Mesendoderm (in vitro differentiated cells): ENCODE results near the gene CCKAR.
"Not testable (repeated sequence)": the region's sequence is repeated elsewhere in the genome, so short reads cannot be mapped to it uniquely, and the experiment has no call there.

Experiments
- DNase-seq: peaks from one replicate; pipeline ENCODE4 v3.0.0; 2013
- H2AK5ac ChIP-seq: 2 replicates; pipeline ENCODE4 v1.6.1; 2013; ENCODE audit warnings: low read length, inconsistent platforms
- H2BK120ac ChIP-seq: 2 replicates; pipeline ENCODE4 v1.6.1; 2013; ENCODE audit warnings: low read depth, mild to moderate bottlenecking, low read length, moderate library complexity, mixed read lengths
- H2BK15ac ChIP-seq: replicated peaks from 2 replicates; pipeline ENCODE4 v1.6.1; 2013; ENCODE audit warnings: low read depth, mild to moderate bottlenecking, moderate library complexity
- H2BK5ac ChIP-seq: 2 replicates; pipeline ENCODE4 v1.6.1; 2013; ENCODE audit warnings: low read length, inconsistent platforms
- H3K18ac ChIP-seq: 2 replicates; pipeline ENCODE4 v1.6.1; 2013; ENCODE audit warnings: mild to moderate bottlenecking, low read length, mixed read lengths
- H3K23ac ChIP-seq: one replicate; pipeline ENCODE4 v1.6.1; 2013; ENCODE audit warnings: low read length
- H3K27ac ChIP-seq: 2 replicates; pipeline ENCODE4 v1.5.1; 2013; ENCODE audit warnings: low read depth, mild to moderate bottlenecking, inconsistent platforms, low read length, moderate library complexity
- H3K27me3 ChIP-seq: 2 replicates; pipeline ENCODE4 v1.6.1; 2013; ENCODE audit warnings: low read length, control low read depth, mild to moderate bottlenecking, inconsistent platforms; ENCODE audit not compliant: insufficient read depth, poor library complexity
- H3K36me3 ChIP-seq: 2 replicates; pipeline ENCODE4 v1.6.1; 2013; ENCODE audit warnings: low read length, inconsistent platforms; ENCODE audit not compliant: control insufficient read depth, insufficient read depth
- H3K4ac ChIP-seq: one replicate; pipeline ENCODE4 v1.6.1; 2013; ENCODE audit warnings: low read depth, mild to moderate bottlenecking, low read length, moderate library complexity
- H3K4me1 ChIP-seq: 2 replicates; pipeline ENCODE4 v1.6.1; 2013; ENCODE audit warnings: low read depth, low read length, inconsistent platforms; ENCODE audit not compliant: control insufficient read depth
- H3K4me2 ChIP-seq: 2 replicates; pipeline ENCODE4 v1.6.1; 2013; ENCODE audit warnings: low read length
- H3K4me3 ChIP-seq: 2 replicates; pipeline ENCODE4 v1.5.1; 2013; ENCODE audit warnings: mild to moderate bottlenecking, low read length
- H3K56ac ChIP-seq: one replicate; pipeline ENCODE4 v1.6.1; 2013; ENCODE audit warnings: low read length
- H3K79me1 ChIP-seq: 2 replicates; pipeline ENCODE4 v1.6.1; 2013; ENCODE audit warnings: low read length, inconsistent platforms
- H3K79me2 ChIP-seq: 2 replicates; pipeline ENCODE4 v1.6.1; 2013; ENCODE audit warnings: mild to moderate bottlenecking, low read length; ENCODE audit not compliant: control insufficient read depth, insufficient read depth
- H3K9ac ChIP-seq: 2 replicates; pipeline ENCODE4 v1.6.1; 2013; ENCODE audit warnings: low read length, inconsistent platforms
- H4K5ac ChIP-seq: one replicate; pipeline ENCODE4 v1.6.1; 2013; ENCODE audit warnings: low read length
- H4K8ac ChIP-seq: one replicate; pipeline ENCODE4 v1.6.1; 2013; ENCODE audit warnings: low read depth, mild to moderate bottlenecking, control low read depth, low read length, moderate library complexity
- WGBS: extraction: QIAGEN DNeasy Blood & Tissue Kit; methylation state at CpG from one replicate; pipeline ENCODE4 v1.1.7; 2013; ENCODE audit warnings: low lambda C conversion rate, missing lambda C conversion rate; ENCODE audit not compliant: insufficient coverage; ENCODE audit errors: extremely low coverage; 5-methylcytosine and 5-hydroxymethylcytosine counted together

Gene CCKAR

DNA sequence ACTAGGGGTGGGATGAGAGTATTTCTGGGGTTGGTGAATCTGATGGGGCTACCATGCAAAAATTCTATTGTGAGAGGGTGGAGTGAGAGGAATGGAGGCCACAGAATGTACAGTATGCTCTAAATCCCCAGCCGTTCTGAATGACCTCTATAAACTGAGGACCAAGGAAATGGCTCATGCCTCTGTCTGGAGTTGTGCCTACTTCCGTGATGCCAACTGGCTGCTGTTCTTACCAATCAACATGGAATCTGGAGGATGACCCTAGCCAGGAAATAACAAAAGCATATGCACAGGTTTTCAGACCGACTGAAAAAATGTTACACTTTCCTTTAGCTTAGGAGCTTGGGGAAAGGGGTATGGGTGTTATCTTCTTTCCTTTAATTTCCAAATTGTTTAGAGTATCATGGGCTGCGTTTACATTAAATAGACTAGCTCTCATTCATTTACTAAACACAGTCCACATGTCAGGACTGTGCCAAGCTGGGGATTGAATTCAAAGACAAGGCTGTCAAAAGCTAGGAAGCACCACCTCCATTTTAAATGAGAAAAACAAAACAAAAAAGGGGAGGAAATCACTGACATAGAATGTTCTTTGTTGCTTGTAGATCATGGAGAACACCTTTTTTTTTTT lies 20.2 kb upstream of the CCKAR start:
- H3K4ac ChIP-seq = no peak overlapping the region
- no peak overlapping the region for H3K23ac ChIP-seq
- H3K4me2 ChIP-seq = no peak overlapping the region
- no peak overlapping the region for H2BK5ac ChIP-seq
- no peak overlapping the region for H4K8ac ChIP-seq
- no CpG with 5 or more reads among the region's 4 CpGs for WGBS
- no peaks in the 10 kb centered on the region for H3K36me3 ChIP-seq
- H3K4me1 ChIP-seq = no peaks in the 10 kb centered on the region
- H2BK120ac ChIP-seq = no peak overlapping the region
- DNase-seq = no peak
- H3K79me1 ChIP-seq = no peaks in the 10 kb centered on the region
- H3K27ac ChIP-seq = no peak overlapping the region
- no peak overlapping the region for H3K4me3 ChIP-seq
- no peak overlapping the region for H2AK5ac ChIP-seq
- no peak overlapping the region for H3K56ac ChIP-seq
- H3K27me3 ChIP-seq = no peaks in the 10 kb centered on the region
- no peak overlapping the region for H4K5ac ChIP-seq
- H2BK15ac ChIP-seq = no peak overlapping the region
- no peak overlapping the region for H3K18ac ChIP-seq
- H3K79me2 ChIP-seq = no peaks in the 10 kb centered on the region
- no peak overlapping the region for H3K9ac ChIP-seq

- no peak overlapping the region for H4K8ac ChIP-seq
- DNase-seq = no peak
These were observed 19.5 kb upstream of the CCKAR start for GRCh38 chr4:26509681-26510333.

DNA sequence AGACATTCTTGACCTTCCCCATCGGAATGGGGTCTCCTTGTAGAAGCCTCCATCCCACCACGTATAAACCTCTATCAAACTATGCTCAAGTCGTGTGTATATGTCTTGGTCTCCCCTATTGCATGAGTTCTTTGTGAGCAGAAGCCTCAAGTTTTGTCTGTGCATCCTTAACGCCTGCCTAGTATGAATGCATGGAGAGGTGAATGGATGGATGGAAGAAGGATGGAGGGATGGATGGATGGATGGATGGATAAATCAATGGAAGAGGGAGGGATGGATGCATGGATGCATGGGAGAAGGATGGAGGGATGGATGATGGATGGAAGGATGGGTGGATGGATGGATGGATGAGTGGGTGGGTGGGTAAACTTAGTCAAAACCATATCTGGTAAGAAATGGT lies 17.0 kb upstream of the CCKAR start:
- WGBS = no CpG with 5 or more reads among the region's 4 CpGs
- no peak overlapping the region for H3K4ac ChIP-seq
- H4K8ac ChIP-seq = no peak overlapping the region
- no peak overlapping the region for H2BK15ac ChIP-seq
- no peaks in the 10 kb centered on the region for H3K79me1 ChIP-seq
- DNase-seq = no peak
- no peak overlapping the region for H3K23ac ChIP-seq
- no peaks in the 10 kb centered on the region for H3K4me1 ChIP-seq
- H2BK120ac ChIP-seq = no peak overlapping the region
- no peaks in the 10 kb centered on the region for H3K27me3 ChIP-seq
- H3K9ac ChIP-seq = no peak overlapping the region
- no peak overlapping the region for H3K56ac ChIP-seq
- no peaks in the 10 kb centered on the region for H3K36me3 ChIP-seq
- no peak overlapping the region for H3K18ac ChIP-seq
- H3K4me3 ChIP-seq = no peak overlapping the region
- no peaks in the 10 kb centered on the region for H3K79me2 ChIP-seq
- no peak overlapping the region for H3K4me2 ChIP-seq
- H4K5ac ChIP-seq = no peak overlapping the region
- no peak overlapping the region for H3K27ac ChIP-seq
- no peak overlapping the region for H2AK5ac ChIP-seq
- no peak overlapping the region for H2BK5ac ChIP-seq

More at GRCh38 chr4:26509681-26510333, 19.5 kb upstream of the CCKAR start:
- Histone ChIP-seq H3K27me3 (no peaks in the 10 kb centered on the region), H3K36me3 (no peaks in the 10 kb centered on the region), H3K56ac (no peak overlapping the region), H3K23ac (no peak overlapping the region), H3K79me2 (no peaks in the 10 kb centered on the region), H3K9ac (no peak overlapping the region), H3K4me1 (no peaks in the 10 kb centered on the region), H3K4me3 (no peak overlapping the region), H2BK120ac (no peak overlapping the region), H3K79me1 (no peaks in the 10 kb centered on the region), H2AK5ac (no peak overlapping the region), H2BK15ac (no peak overlapping the region), H3K18ac (no peak overlapping the region), H3K4ac (no peak overlapping the region), H3K27ac (no peak overlapping the region), H3K4me2 (no peak overlapping the region), H2BK5ac (no peak overlapping the region), H4K5ac (no peak overlapping the region)
- WGBS = no CpG with 5 or more reads among the region's 8 CpGs

DNA sequence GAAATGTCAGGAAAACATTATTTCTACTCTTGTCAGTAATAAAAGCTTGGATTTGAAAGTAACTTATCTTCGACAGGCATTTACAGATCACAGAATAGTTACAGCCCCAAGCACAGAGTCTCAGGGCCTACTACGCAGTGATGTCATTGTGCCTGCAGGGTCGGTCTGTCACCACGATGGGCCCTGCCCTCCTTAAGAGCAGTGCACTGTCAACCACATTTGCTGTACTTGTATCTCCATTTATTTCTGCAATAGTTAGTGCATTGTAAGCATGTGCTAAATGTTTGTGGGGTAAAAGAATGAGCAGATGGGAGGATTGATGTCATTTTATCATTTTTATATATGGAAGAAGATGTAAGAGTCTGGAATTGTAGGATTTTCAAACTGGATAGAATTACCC lies 13.6 kb upstream of the CCKAR start:
- Histone ChIP-seq H4K8ac (no peak overlapping the region), H3K27me3 (no peaks in the 10 kb centered on the region), H2AK5ac (no peak overlapping the region), H3K79me1 (no peaks in the 10 kb centered on the region), H3K27ac (no peak overlapping the region), H3K79me2 (no peaks in the 10 kb centered on the region), H3K36me3 (no peaks in the 10 kb centered on the region), H3K4me3 (no peak overlapping the region), H2BK5ac (no peak overlapping the region), H3K9ac (no peak overlapping the region), H3K4ac (no peak overlapping the region), H3K56ac (no peak overlapping the region), H3K4me1 (no peaks in the 10 kb centered on the region), H2BK15ac (no peak overlapping the region), H3K4me2 (no peak overlapping the region), H2BK120ac (no peak overlapping the region), H4K5ac (no peak overlapping the region), H3K18ac (no peak overlapping the region), H3K23ac (no peak overlapping the region)
- WGBS = no CpG with 5 or more reads among the region's 4 CpGs
- no peak for DNase-seq

DNA sequence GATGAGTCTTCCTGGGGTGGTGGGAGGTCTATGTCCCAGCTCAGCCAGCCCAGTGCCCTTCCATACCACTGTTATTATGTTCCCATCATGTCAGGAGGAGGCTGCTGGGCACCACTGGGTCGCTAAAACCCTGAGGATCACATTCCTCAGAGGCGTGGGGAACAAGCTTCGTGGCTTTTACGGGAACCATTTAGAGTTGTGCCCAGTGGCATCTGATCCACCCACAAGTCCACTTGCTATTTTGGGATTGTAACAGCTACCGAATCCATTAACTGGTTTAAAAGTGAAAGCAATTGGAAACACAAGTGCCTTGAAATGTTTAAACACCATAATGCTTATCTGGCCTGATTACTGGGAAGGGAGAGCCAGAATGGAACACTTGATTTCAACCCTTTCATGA lies 13.1 kb upstream of the CCKAR start:
- Histone ChIP-seq H3K79me2 (no peaks in the 10 kb centered on the region), H3K23ac (no peak overlapping the region), H3K79me1 (no peaks in the 10 kb centered on the region), H3K4me2 (no peak overlapping the region), H3K4me3 (no peak overlapping the region), H3K27ac (no peak overlapping the region), H3K4ac (no peak overlapping the region), H3K36me3 (no peaks in the 10 kb centered on the region), H3K56ac (no peak overlapping the region), H3K9ac (no peak overlapping the region), H3K18ac (no peak overlapping the region), H4K8ac (no peak overlapping the region), H3K4me1 (no peaks in the 10 kb centered on the region), H2AK5ac (no peak overlapping the region), H3K27me3 (no peaks in the 10 kb centered on the region), H2BK5ac (no peak overlapping the region), H4K5ac (no peak overlapping the region), H2BK120ac (no peak overlapping the region), H2BK15ac (no peak overlapping the region)
- WGBS = no CpG with 5 or more reads among the region's 5 CpGs
- no peak for DNase-seq

DNA sequence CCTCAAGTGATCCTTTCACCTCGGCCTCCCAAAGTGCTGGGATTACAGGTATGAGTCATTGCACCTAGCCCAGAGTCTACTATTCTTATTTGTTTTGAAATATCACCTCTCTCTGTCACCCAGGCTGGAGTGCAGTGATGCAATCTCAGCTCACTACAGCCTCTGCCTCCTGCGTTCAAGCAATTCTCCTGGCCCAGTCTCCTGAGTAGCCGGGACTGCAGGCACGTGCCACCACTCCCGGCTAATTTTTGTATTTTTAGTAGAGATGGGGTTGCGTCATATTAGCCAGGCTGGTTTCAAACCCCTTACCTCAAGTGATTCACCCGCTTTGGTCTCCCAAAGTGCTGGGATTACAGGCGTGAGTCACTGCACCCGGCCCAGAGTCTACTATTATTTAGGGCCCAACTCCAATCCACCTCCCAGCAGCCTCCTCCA lies 10.3 kb upstream of the CCKAR start:
- not testable (repeated sequence) for H3K27me3 ChIP-seq, H2BK120ac ChIP-seq, H3K18ac ChIP-seq, H3K4me2 ChIP-seq, H3K27ac ChIP-seq, H2AK5ac ChIP-seq, H2BK15ac ChIP-seq, H4K5ac ChIP-seq, H3K9ac ChIP-seq, H3K23ac ChIP-seq, DNase-seq, H3K4ac ChIP-seq, H2BK5ac ChIP-seq, H3K56ac ChIP-seq, H3K79me2 ChIP-seq, H3K79me1 ChIP-seq, H3K36me3 ChIP-seq, H3K4me1 ChIP-seq, H3K4me3 ChIP-seq, H4K8ac ChIP-seq
- WGBS = no CpG with 5 or more reads among the region's 9 CpGs
